ENCODE measurements around the gene SNPH.

The SNPH gene

DNA sequence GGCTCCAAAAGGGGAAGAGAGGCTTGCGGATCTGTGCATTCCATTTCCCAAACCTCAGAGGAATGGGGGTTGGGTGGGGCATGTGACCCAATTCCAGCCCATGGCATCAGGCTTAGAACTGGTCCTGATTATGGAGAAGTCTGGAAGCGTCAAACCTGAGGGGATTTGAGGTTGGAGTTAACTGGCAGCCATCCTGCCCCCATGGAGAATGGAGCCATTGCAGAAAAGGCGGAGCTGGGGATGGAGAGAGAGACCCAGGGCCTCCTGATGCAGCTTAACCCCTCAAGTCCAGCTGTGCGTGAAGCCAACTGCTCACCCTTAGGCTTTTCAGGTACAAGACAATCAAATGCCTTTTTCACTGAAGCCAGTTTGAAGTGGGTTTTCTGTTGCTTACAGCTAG lies 72.7 kb downstream of the SNPH start:
- TF ChIP-seq, protein P1, sequence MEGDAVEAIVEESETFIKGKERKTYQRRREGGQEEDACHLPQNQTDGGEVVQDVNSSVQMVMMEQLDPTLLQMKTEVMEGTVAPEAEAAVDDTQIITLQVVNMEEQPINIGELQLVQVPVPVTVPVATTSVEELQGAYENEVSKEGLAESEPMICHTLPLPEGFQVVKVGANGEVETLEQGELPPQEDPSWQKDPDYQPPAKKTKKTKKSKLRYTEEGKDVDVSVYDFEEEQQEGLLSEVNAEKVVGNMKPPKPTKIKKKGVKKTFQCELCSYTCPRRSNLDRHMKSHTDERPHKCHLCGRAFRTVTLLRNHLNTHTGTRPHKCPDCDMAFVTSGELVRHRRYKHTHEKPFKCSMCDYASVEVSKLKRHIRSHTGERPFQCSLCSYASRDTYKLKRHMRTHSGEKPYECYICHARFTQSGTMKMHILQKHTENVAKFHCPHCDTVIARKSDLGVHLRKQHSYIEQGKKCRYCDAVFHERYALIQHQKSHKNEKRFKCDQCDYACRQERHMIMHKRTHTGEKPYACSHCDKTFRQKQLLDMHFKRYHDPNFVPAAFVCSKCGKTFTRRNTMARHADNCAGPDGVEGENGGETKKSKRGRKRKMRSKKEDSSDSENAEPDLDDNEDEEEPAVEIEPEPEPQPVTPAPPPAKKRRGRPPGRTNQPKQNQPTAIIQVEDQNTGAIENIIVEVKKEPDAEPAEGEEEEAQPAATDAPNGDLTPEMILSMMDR (IDR thresholded peaks at IDR 0.05): no peak

DNA sequence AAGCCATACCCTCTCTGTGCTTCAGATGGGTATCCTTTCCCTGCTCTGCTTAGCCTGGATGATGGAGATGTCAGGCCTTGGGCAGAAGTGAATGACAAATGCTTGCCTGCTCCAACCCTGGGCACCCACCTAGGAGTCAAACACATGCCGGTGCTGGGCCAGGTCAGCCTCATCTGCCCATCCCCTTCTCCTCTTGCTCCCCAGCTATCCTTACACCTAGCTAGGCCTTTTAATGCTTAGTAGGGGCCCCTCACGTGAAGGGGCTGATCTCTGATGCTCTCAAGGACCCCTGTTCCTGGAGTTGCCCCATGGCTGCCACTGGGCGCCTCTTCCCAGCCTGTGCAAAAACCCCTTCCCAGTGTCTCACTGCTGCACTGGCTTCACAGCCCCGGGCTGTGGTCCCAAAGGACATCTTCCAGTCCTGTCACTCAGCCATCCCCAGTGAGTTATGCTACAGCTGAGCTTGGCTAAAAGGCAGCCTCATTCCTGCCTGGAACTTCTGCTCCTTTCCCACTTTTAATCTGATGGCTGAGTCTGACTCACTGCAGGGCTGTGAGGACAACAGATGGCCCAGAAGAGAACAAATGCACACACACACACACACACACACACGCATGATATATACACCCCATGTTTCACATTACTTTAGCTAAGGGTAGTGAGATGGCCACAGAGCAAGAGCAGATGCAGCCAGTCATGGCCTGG lies 75.6 kb downstream of the SNPH start:
- TF ChIP-seq, protein P1 (IDR thresholded peaks at IDR 0.05): no peak

DNA sequence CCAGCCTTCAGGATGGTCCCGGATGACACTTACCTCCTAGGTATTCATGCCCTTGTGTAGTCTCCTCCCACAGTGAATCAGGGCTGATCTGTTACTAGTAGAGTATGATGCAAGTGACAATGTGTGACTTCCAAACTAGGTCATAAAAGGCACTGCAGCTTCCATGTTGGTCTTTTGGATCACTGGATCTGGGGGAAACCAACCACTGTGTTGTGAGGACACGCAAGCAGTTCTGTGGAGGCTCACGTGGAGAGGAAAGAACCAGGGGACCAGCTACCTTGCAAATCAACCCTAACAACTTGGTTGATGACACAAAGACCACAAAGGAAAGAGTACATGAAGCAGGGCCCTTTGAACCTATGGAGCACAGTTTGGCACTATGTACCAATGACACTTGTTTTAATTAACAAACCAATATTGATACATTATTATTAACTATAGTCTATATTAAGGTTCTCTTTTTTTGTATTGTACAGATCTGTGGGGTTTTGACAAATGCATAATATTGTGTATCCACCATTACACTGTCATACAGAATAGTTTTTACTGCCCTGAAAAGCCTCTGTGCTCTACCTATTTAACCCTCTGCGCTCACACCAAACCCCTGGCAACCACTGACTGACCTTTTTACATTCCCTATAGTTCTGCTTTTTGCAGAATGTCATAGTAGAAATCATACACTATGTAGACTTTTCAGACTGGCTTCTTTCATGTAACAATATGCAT lies 79.1 kb downstream of the SNPH start:
- TF ChIP-seq, protein P1 (IDR thresholded peaks at IDR 0.05): no peak

DNA sequence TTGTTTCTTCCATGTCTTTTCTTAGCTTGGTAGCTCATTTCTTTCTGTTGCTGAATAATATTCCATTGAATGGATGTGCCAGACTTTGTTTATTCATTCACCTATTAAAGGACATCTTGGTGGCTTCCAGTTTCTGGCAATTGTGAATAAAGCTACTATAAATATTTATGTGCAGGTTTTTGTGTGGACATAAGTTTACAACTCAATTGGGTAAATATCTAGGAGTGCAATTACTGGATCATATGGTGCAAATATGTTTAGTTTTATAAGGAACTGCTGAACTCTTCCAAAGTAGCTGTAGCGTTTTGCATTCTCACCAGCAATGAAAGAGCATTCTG lies 79.6 kb downstream of the SNPH start:
- TF ChIP-seq, protein P1 (IDR thresholded peaks at IDR 0.05): no peak

DNA sequence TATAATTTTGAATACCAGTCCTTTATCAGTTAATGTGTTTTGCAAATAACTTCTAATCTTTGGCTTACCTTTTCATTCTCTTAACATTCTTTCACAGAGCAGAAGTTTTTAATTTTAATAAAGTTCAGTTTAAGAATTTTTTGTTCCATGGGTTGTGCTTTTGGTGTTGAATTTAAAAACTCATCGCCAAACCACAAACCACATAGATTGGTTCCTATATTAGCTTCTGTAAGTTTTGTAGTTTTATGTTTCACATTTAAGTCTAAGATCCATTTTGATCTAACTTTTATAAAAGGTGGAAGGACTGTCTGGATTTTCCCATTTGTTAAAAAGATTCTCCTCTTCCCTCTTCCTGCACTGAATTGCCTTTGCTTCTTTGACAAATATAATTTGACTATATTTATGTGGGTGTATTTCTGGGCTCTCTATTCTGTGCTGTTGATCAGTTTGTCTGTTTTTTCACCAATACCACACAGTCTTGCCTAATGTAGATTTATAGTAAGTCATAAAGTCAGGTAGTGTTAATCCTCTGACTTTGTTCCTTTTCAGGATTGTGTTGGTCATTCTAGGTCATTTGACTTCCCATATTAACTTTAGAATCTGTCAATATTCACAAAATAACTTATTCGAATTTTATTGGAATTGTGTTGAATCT lies 80.3 kb downstream of the SNPH start:
- TF ChIP-seq, protein P1 (IDR thresholded peaks at IDR 0.05): no peak

DNA sequence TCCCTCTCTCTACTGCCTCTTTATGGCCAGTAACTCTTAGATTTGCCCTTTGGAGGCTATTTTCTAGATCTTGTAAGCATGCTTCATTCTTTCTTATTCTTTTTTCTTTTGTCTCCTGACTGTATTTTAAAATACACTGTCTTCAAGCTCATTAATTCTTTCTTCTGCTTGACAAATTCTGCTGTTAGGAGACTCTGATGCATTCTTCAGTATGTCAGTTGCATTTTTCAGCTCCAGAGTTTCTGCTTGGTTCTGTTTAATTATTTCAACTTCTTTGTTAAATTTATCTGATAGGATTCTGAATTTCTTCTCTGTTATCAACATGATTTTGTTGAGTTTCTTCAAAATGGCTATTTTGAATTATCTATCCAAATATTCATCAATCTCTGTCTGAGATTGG lies 87.9 kb downstream of the SNPH start:
- TF ChIP-seq, protein P1 (IDR thresholded peaks at IDR 0.05): no peak

DNA sequence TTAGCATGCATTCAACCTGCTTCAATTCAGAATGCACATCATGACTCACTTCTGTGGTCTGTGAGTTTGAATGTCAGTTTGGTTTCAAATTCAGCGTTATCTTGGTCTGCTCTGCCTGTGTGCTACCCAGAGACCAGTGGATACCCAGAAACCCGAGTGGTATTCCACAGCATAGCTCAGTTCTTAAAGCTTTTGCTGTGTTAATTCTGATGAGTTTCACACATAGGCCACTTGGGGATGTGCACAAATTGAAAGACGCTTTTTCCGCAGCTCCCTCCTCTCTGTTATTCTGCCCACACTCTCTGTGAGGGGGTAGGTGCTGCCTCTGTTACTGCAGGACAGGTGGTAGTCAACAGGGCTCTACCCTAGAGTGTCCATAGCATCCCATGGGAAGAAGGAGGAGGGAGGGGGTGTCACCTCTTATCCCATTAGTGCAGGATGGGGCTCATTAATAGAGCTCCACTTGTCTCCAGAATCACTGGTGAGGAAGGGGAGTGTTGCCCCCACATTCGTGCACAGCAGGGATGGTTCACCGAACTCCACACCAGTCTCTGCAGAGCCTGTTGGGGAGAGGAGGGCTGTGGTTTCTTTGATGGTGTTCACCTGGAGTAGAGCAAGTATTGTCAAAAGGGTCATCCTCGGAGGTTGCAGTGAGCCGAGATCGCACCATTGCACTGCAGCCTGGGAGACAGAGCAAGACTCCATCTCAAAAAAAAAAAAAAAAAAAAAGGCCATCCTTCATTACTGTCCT lies 92.0 kb downstream of the SNPH start:
- TF ChIP-seq, protein P1 (IDR thresholded peaks at IDR 0.05): no peak
